Body of pancreas (tissue), 4 donors: ENCODE data around the gene BIRC2.

Experiments used
- CTCF ChIP-seq, 7 experiments: fragments of 450-650 bp in 4 of 7; fragments of 200-600 bp in 3 of 7; sonication (generic) in 3 of 7; IDR thresholded peaks; one replicate each; pipeline ENCODE4 v1.5.1; 2016 to 2019; ENCODE audit warnings: antibody characterized with exemption in 7 of 7
- POLR2A ChIP-seq, 3 donors: fragments of 450-650 bp; IDR thresholded peaks; one replicate each; pipeline ENCODE4 v1.6.1; 2016; ENCODE audit warnings: antibody characterized with exemption in 3 of 3, mild to moderate bottlenecking in 2 of 3

GRCh38 chr11:102387043-102387781, 40.2 kb downstream of the BIRC2 start:
- no peak for TF ChIP-seq POLR2A (IDR thresholded peaks at IDR 0.05)
- TF ChIP-seq CTCF (IDR thresholded peaks at IDR 0.05), result no peak
